ENCODE results near the gene EIF3A.
"Not testable (repeated sequence)": the region's sequence is repeated elsewhere in the genome, so short reads cannot be mapped to it uniquely, and the experiment has no call there.

Gene EIF3A

DNA sequence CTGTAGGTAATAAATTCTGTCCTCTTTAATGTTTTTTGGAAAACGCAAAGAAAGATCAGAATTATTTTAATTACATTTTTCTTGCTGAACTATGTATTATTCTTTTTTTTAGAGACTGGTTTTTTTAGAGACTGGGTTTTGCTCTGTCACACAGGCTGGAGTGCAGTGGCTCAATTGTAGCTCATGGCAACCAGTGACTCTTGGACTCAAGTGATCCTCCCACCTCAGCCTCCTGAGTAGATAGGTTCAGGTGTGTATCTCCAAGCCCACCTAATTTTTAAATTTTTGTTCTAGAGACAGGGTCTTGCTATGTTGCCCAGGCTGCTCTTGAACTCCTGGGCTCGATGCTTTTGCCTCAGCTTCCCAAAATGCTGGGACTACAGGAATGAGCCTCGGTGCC lies 18.0 kb upstream of the EIF3A start:
- Histone ChIP-seq H3K4me3 (ENCODE audit: extremely low read depth, insufficient read depth, low read length, poor library complexity, severe bottlenecking) (no peak overlapping the region), H3K4me1 (ENCODE audit: control insufficient read depth, insufficient read depth, low read length, poor library complexity, severe bottlenecking) (peaks cover 11% of the 10 kb centered on the region), H3K9me3 (ENCODE audit: control insufficient read depth, low read length) (no peaks in the 10 kb centered on the region), H3K27ac (ENCODE audit: low read depth, low read length, severe bottlenecking) (no peak overlapping the region), H3K36me3 (ENCODE audit: control insufficient read depth, insufficient read depth, low read length) (no peaks in the 10 kb centered on the region)
- WGBS, 2 experiments (ENCODE audit: insufficient coverage in 2 of 2), result 86 to 93% methylated on average over 2 of the region's 3 CpGs

DNA sequence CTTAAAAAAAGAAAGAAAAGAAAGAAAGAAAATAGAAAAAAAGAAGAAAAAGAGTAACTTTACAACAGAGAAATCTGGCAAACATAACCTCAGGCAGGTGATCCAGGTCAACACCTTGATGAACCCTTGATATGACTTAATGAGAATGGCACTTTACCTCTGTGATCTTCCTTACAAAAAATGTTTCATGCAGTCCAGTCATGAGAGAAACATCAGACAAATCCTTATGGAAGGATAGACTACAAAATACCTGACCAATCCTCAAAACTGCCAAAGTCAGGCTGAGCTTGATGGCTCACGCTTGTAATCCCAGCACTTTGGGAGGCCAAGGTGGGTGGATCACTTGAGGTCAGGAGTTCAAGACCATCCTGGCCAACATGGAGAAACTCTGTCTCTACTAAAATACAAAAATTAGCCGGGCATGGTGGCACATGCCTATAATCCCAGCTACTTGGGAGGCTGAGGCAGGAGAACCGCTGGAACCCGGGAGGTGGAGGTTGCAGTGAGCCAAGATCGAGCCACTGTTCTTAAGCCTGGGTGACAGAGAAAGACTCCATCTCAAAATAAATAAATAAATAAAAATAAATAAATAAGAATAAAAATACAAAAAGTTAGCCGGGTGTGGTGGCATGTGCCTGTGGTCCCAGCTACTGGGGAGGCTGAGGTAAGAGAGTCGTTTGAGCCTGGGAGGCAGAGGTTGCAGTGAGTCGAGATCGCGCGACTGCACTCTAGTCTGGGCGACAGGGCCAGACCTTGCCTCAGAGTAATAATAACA lies 16.2 kb upstream of the EIF3A start:
- H3K4me1 ChIP-seq (ENCODE audit: control insufficient read depth, insufficient read depth, low read length, poor library complexity, severe bottlenecking), result peaks cover 12% of the 10 kb centered on the region
- not testable (repeated sequence) for H3K27ac ChIP-seq (ENCODE audit: low read depth, low read length, severe bottlenecking); H3K9me3 ChIP-seq (ENCODE audit: control insufficient read depth, low read length); H3K36me3 ChIP-seq (ENCODE audit: control insufficient read depth, insufficient read depth, low read length); H3K4me3 ChIP-seq (ENCODE audit: extremely low read depth, insufficient read depth, low read length, poor library complexity, severe bottlenecking)
- 85 to 96% methylated on average over 2 to 9 of the region's 12 CpGs for WGBS, 2 experiments (ENCODE audit: insufficient coverage in 2 of 2)

DNA sequence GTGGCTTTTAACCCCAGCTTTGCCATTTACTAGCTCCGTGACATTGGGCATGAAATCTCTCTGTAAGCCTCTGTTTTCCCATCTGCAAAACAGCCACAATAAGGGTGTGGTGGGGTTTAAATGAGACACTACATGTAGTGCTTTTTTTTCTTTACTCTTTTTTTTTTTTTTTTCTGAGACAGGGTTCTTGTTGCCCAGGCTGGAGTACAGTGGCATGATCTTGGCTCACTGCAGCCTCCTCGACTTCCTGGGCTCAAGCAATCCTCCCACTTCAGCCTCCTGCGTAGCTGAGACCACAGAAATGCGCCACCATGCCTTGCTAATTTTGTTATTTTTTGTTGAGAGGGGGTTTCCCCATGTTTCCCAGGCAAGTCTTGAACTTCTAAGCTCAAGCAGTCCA lies 15.0 kb upstream of the EIF3A start:
- H3K36me3 ChIP-seq (ENCODE audit: control insufficient read depth, insufficient read depth, low read length), result no peaks in the 10 kb centered on the region
- H3K4me1 ChIP-seq (ENCODE audit: control insufficient read depth, insufficient read depth, low read length, poor library complexity, severe bottlenecking), result peaks cover 13% of the 10 kb centered on the region
- H3K27ac ChIP-seq (ENCODE audit: low read depth, low read length, severe bottlenecking), result no peak overlapping the region
- 100% methylated on average over 2 of the region's 4 CpGs; no CpG with 5 or more reads in 1 of the 2 experiments for WGBS, 2 experiments (ENCODE audit: insufficient coverage in 2 of 2)
- H3K4me3 ChIP-seq (ENCODE audit: extremely low read depth, insufficient read depth, low read length, poor library complexity, severe bottlenecking), result no peak overlapping the region
- no peaks in the 10 kb centered on the region for H3K9me3 ChIP-seq (ENCODE audit: control insufficient read depth, low read length)

DNA sequence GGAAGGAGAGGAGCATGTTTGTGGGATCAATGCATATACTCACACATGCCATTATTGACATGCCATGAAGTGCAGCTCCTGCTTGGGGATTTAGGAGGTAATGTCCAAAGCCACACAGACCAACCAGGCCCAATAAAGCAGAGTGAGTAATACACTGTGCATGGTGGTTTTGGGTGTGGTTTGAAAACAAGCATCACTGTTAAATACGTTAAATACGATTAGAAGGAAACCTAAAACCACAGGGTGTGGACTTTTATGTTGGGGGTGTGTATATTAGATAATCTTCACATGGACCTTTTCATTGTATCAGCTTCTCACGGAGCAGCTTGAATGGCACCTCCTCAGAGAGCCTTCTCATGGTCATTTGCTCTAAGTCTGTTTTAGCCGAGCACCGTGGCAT lies 10.4 kb upstream of the EIF3A start:
- 94 to 98% methylated on average over 5 of the region's 5 CpGs for WGBS, 2 experiments (ENCODE audit: insufficient coverage in 2 of 2)

DNA sequence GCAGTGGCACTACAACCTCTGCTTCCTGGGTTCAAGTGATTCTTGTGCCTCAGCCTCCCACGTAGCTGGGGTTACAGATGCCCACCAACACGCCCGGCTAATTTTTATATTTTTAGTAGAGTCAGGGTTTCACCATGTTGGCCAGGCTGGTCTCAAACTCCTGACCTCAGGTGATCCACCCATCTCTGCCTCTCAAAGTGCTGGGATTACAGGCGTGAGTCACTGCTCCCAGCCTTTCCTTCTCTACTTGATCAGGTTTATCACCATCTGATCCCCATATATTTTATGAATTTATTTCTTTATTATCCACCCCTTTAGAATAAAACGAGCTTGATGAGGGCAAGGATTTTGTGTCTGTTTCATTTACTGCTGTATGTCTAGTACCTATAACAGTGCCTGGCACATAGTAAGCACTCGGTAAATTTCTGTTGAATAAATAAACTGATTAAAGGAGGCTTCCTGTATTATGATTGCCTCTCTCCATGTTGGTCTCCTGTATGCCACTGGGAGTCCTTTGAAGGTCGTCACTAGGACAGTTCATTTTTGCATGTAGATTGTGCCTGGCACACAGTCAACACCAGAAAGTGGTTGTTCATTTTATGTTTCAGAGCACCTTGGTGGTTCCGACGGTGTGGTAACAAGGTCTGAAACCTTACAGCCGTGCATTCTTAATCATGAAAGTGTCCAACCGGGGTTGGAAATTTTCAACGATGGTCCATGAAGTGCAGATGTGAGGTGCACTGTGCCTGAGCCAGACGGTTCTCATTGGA lies 9.6 kb upstream of the EIF3A start:
- no peak overlapping the region for H3K27ac ChIP-seq (ENCODE audit: low read depth, low read length, severe bottlenecking)
- no peaks in the 10 kb centered on the region for H3K36me3 ChIP-seq (ENCODE audit: control insufficient read depth, insufficient read depth, low read length)
- no peak overlapping the region for H3K4me3 ChIP-seq (ENCODE audit: extremely low read depth, insufficient read depth, low read length, poor library complexity, severe bottlenecking)
- no peaks in the 10 kb centered on the region for H3K9me3 ChIP-seq (ENCODE audit: control insufficient read depth, low read length)
- peaks cover 9% of the 10 kb centered on the region for H3K4me1 ChIP-seq (ENCODE audit: control insufficient read depth, insufficient read depth, low read length, poor library complexity, severe bottlenecking)
- WGBS, 2 experiments (ENCODE audit: insufficient coverage in 2 of 2), result 90 to 93% methylated on average over 8 to 10 of the region's 13 CpGs

More for the DNA sequence above, 10.4 kb upstream of the EIF3A start:
- H3K36me3 ChIP-seq (ENCODE audit: control insufficient read depth, insufficient read depth, low read length), result no peaks in the 10 kb centered on the region
- H3K27ac ChIP-seq (ENCODE audit: low read depth, low read length, severe bottlenecking), result no peak overlapping the region
- H3K4me3 ChIP-seq (ENCODE audit: extremely low read depth, insufficient read depth, low read length, poor library complexity, severe bottlenecking), result no peak overlapping the region
- H3K4me1 ChIP-seq (ENCODE audit: control insufficient read depth, insufficient read depth, low read length, poor library complexity, severe bottlenecking), result peaks cover 9% of the 10 kb centered on the region
- no peaks in the 10 kb centered on the region for H3K9me3 ChIP-seq (ENCODE audit: control insufficient read depth, low read length)

DNA sequence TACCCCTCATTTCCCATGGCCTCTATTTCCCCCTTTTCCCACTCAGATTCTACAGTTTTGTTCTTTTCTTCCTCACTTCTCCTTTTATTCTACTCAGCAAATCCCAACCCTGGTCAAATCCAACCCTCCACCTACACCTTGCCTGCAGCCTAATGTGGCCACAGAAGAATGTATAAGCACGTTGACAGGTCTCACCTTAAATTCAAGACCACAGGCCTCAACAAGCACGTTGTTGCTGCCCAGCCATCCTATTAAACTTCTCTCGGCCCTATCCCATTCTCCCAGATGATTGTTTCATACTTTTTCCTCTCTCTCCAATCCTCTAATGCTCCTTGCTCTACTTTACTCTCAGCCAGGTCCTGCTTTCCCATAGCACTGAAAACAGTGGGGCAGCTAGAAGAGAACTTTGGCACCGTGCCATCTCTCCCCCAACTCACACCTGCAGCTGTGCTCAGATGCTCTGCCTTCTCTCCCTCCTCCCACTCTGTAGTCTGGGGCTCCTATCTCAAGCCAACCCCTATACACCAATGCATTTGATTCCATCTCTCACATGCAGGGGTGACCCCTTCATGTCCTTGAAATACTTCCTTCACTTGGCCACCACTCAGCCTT lies 6.8 kb upstream of the EIF3A start:
- no peak overlapping the region for H3K4me3 ChIP-seq (ENCODE audit: extremely low read depth, insufficient read depth, low read length, poor library complexity, severe bottlenecking)
- no peaks in the 10 kb centered on the region for H3K36me3 ChIP-seq (ENCODE audit: control insufficient read depth, insufficient read depth, low read length)
- no peaks in the 10 kb centered on the region for H3K9me3 ChIP-seq (ENCODE audit: control insufficient read depth, low read length)
- H3K27ac ChIP-seq (ENCODE audit: low read depth, low read length, severe bottlenecking), result no peak overlapping the region
- 84 to 94% methylated on average over 4 of the region's 4 CpGs for WGBS, 2 experiments (ENCODE audit: insufficient coverage in 2 of 2)
- peaks cover 2% of the 10 kb centered on the region for H3K4me1 ChIP-seq (ENCODE audit: control insufficient read depth, insufficient read depth, low read length, poor library complexity, severe bottlenecking)

DNA sequence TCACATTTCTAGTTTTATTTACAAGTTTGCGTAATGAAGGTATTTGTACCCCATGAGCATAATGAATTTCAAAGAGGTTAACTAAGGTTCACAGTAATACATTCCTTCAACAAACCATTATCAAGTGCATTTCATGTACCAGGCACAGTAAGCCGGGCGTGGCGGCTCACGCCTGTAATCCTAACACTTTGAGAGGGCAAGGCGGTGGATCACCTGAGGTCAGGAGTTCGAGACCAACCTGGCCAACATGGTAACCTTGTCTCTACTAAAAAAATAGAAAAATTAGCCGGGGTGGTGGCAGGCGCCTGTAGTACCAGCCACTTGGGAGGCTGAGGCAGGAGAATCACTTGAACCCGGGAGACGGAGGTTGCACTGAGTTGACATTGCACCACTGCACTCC lies 4.3 kb upstream of the EIF3A start:
- H3K27ac ChIP-seq (ENCODE audit: low read depth, low read length, severe bottlenecking), result no peak overlapping the region
- no peaks in the 10 kb centered on the region for H3K36me3 ChIP-seq (ENCODE audit: control insufficient read depth, insufficient read depth, low read length)
- no peaks in the 10 kb centered on the region for H3K4me1 ChIP-seq (ENCODE audit: control insufficient read depth, insufficient read depth, low read length, poor library complexity, severe bottlenecking)
- no peak overlapping the region for H3K4me3 ChIP-seq (ENCODE audit: extremely low read depth, insufficient read depth, low read length, poor library complexity, severe bottlenecking)
- WGBS, 2 experiments (ENCODE audit: insufficient coverage in 2 of 2), result 99% methylated on average over 9 to 10 of the region's 11 CpGs
- no peaks in the 10 kb centered on the region for H3K9me3 ChIP-seq (ENCODE audit: control insufficient read depth, low read length)

DNA sequence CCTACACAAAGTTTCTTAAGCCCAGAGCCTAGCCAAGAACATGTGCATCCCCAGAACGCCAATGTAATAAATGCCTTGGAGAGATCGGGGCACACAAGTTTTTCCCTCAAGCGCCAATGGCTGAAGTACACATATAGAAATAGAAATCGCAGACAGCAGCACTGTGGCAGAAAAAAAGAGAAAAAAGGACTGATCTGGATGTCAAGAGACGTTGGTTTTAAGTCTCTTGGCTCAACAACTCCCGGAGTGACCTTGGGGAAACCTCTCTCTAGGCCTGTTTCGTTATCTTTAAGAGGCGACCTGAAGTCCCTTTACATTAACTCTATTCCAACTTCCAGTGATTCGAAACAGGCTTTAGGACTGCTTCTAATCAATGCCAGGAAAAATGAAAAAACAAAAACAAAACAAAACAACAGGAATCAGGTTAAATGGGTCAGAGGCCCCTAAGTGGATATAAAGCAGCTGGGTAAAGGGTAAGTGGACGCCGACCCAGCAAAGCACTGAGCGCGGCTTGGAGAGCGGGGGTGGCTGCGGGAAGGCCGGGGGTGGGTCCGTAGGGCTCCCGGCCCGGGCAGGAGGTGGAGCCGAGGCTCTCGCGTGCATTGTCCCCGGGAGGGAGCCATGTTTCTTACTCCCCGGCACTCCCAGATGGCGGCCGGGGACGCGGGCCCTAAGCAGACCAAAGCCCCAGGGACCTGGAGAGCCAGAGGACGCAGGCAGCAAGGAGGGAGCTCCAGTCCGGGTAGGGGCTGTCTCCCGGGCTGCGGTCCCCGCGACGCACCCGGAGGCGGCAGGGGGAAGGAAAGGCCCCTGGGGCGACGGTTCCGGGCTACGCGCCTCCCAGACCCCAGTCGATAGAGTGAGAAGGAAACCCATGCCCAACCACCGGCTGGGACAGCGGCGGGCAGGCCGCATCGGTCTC lies 757 bp downstream of the EIF3A start:
- H3K27ac ChIP-seq (ENCODE audit: low read depth, low read length, severe bottlenecking), result peak overlapping the region; percentile 99
- peak overlapping the region; percentile 97 for H3K4me3 ChIP-seq (ENCODE audit: extremely low read depth, insufficient read depth, low read length, poor library complexity, severe bottlenecking)
- H3K4me1 ChIP-seq (ENCODE audit: control insufficient read depth, insufficient read depth, low read length, poor library complexity, severe bottlenecking), result no peaks in the 10 kb centered on the region
- peaks cover 33% of the 10 kb centered on the region for H3K36me3 ChIP-seq (ENCODE audit: control insufficient read depth, insufficient read depth, low read length)
- no peaks in the 10 kb centered on the region for H3K9me3 ChIP-seq (ENCODE audit: control insufficient read depth, low read length)
- 1% methylated on average over 35 to 41 of the region's 48 CpGs for WGBS, 2 experiments (ENCODE audit: insufficient coverage in 2 of 2)

DNA sequence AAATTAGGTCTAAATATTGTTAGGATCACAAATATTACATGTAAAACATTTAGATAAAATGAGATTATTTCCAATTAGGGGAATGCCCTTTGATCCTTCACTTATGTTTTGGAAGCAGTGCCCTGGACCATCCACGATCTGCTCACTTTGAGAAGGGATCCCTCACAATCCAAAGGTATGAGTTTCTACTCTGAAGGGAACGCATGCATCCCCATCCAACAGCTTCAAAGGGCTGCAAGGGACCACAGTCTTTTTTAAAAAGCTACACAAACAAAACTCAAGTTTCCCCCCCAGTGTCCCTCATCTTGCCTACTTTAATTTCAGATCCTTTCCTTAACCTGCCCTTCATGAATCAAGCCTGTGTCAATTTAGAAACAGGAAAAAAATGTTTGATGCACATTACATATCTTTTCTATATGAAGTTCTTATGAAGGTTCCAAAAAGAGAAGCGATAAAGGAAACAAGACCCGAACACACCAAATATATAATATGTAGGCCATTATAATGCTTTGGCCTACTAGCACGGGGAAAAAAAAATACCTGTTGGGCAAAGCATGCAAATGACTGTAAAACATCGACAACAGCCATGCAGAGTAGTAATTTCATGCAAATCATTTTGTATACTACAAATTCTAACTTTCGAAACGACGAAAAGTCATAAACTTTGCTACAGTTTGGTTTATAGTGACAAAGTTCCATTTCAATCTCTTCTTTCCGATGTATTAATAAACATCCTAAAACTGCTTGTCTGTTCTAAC lies 2.0 kb downstream of the EIF3A start:
- WGBS, 2 experiments (ENCODE audit: insufficient coverage in 2 of 2), result 35 to 51% methylated on average over 3 to 6 of the region's 10 CpGs
- Histone ChIP-seq H3K36me3 (ENCODE audit: control insufficient read depth, insufficient read depth, low read length) (peaks cover 45% of the 10 kb centered on the region), H3K27ac (ENCODE audit: low read depth, low read length, severe bottlenecking) (no peak overlapping the region)

More for the DNA sequence above, 2.0 kb downstream of the EIF3A start:
- no peaks in the 10 kb centered on the region for H3K9me3 ChIP-seq (ENCODE audit: control insufficient read depth, low read length)
- no peaks in the 10 kb centered on the region for H3K4me1 ChIP-seq (ENCODE audit: control insufficient read depth, insufficient read depth, low read length, poor library complexity, severe bottlenecking)
- peak overlapping the region; percentile 97 for H3K4me3 ChIP-seq (ENCODE audit: extremely low read depth, insufficient read depth, low read length, poor library complexity, severe bottlenecking)

All from mesodermal cell (in vitro differentiated cells).